Measurements from ENCODE around the gene OTUD5. TPM values are rescaled to one million over a fixed set of nuclear protein-coding genes. Genes with fewer than 3 reads are reported as not detected.

The OTUD5 gene
- total and polyA plus RNA-seq, 2 of the 13 experiments (the other 11 are each of a cell fraction or from before 2014, with no cell fraction given), result 18.4 to 42.2 TPM

- TF ChIP-seq TSC22D2 (CRISPR knock-in tag; IDR thresholded peaks at IDR 0.05; ENCODE audit: borderline replicate concordance) (no peak), TARDBP (CRISPR knock-in tag; IDR thresholded peaks at IDR 0.05) (no peak; the same call in 1 of the 2 replicates), HNRNPLL (IDR thresholded peaks at IDR 0.05; ENCODE audit: low read depth, low read length, poor library complexity, severe bottlenecking) (no peak), MLX (CRISPR knock-in tag; IDR thresholded peaks at IDR 0.05) (no peak), IRF9 (CRISPR knock-in tag; IDR thresholded peaks at IDR 0.05; ENCODE audit: borderline replicate concordance) (no peak), ZNF800 (CRISPR knock-in tag; IDR thresholded peaks at IDR 0.05) (no peak), ZNF142 (CRISPR knock-in tag; IDR thresholded peaks at IDR 0.05) (no peak), NR2F1 (CRISPR knock-in tag; IDR thresholded peaks at IDR 0.05) (0 out of 4 replicates have a peak, but pooled peaks of 1 of the 2 experiments have one; percentile 31), ZNF687 (CRISPR knock-in tag; IDR thresholded peaks at IDR 0.05) (peak; percentile 72), ZNF780A (CRISPR knock-in tag; IDR thresholded peaks at IDR 0.05) (0 out of 2 replicates have a peak, but pooled peaks have one; percentile 43), BHLHE40 (IDR thresholded peaks at IDR 0.05; ENCODE audit: low read length) (no peak), RARA (CRISPR knock-in tag; IDR thresholded peaks at IDR 0.05) (peak; percentile 36; the same call in 1 of the 2 replicates), KAT8 (CRISPR knock-in tag; IDR thresholded peaks at IDR 0.05) (peak; percentile 74)
These were observed 45.8 kb downstream of the OTUD5 start, which contains the start of gene SLC35A2 (continued) for GRCh38 chrX:48911412-48912182.
